Neural progenitor cell (in vitro differentiated cells): ENCODE data around the gene ARSA. TPM values are rescaled to one million over a fixed set of nuclear protein-coding genes. Genes with fewer than 3 reads are reported as not detected.

ENCODE experiments used
- DNase-seq: peaks from one replicate; pipeline ENCODE4 v3.0.0-alpha.2; 2016; ENCODE audit warnings: low spot score
- H2AFZ ChIP-seq: fragments of 200-600 bp; sonication (generic); replicated peaks from 2 replicates; pipeline ENCODE4 v1.6.1; 2016; ENCODE audit warnings: antibody characterized with exemption
- H3F3A ChIP-seq: fragments of 200-600 bp; sonication (generic); 2 replicates; pipeline ENCODE4 v1.6.1; 2016; ENCODE audit warnings: antibody characterized with exemption, low read depth
- H3K27ac ChIP-seq: fragments of 200-600 bp; sonication (generic); 2 replicates; pipeline ENCODE4 v1.5.1; 2016; ENCODE audit warnings: mild to moderate bottlenecking
- H3K27me3 ChIP-seq: fragments of 200-600 bp; sonication (generic); 2 replicates; pipeline ENCODE4 v1.6.1; 2016; ENCODE audit warnings: mild to moderate bottlenecking, moderate library complexity
- H3K36me3 ChIP-seq: fragments of 200-600 bp; sonication (generic); 2 replicates; pipeline ENCODE4 v1.5.1; 2016
- H3K4me1 ChIP-seq: fragments of 200-600 bp; sonication (generic); 2 replicates; pipeline ENCODE4 v1.6.1; 2016; ENCODE audit warnings: mixed run types
- H3K4me2 ChIP-seq: fragments of 200-600 bp; sonication (generic); 2 replicates; pipeline ENCODE4 v1.6.1; 2016
- H3K4me3 ChIP-seq: fragments of 200-600 bp; sonication (generic); 2 replicates; pipeline ENCODE4 v1.5.1; 2016
- H3K79me2 ChIP-seq: fragments of 200-600 bp; sonication (generic); 2 replicates; pipeline ENCODE4 v1.6.1; 2016; ENCODE audit warnings: low read depth
- H3K9ac ChIP-seq: fragments of 200-600 bp; sonication (generic); 2 replicates; pipeline ENCODE4 v1.6.1; 2016
- H3K9me3 ChIP-seq: fragments of 200-600 bp; sonication (generic); 2 replicates; pipeline ENCODE4 v1.5.1; 2016; ENCODE audit warnings: low read depth
- H4K20me1 ChIP-seq: fragments of 200-600 bp; sonication (generic); 2 replicates; pipeline ENCODE4 v1.6.1; 2016; ENCODE audit warnings: low read depth
- H3K27ac Mint-ChIP-seq: 3 replicates; pipeline ENCODE4 v1.8.0; 2021; ENCODE audit warnings: mixed read lengths
- H3K27me3 Mint-ChIP-seq: 2 replicates; pipeline ENCODE4 v1.8.0; 2022; ENCODE audit warnings: low read depth, mild to moderate bottlenecking, inconsistent platforms, moderate library complexity, mixed read lengths; ENCODE audit not compliant: insufficient read depth
- H3K36me3 Mint-ChIP-seq: 3 replicates; pipeline ENCODE4 v1.8.0; 2021; ENCODE audit warnings: mixed read lengths
- H3K4me1 Mint-ChIP-seq: 3 replicates; pipeline ENCODE4 v1.8.0; 2021; ENCODE audit warnings: mixed read lengths
- H3K4me3 Mint-ChIP-seq: 3 replicates; pipeline ENCODE4 v1.8.0; 2021; ENCODE audit warnings: mild to moderate bottlenecking, moderate library complexity, mixed read lengths
- H3K9me3 Mint-ChIP-seq: 3 replicates; pipeline ENCODE4 v1.8.0; 2020; ENCODE audit warnings: mixed read lengths
- CTCF ChIP-seq: fragments of 200-600 bp; sonication (generic); IDR thresholded peaks from 2 replicates; pipeline ENCODE4 v1.5.1; 2017; ENCODE audit warnings: antibody characterized with exemption, mild to moderate bottlenecking
- EZH2 ChIP-seq: fragments of 200-600 bp; sonication (generic); IDR thresholded peaks from 2 replicates; pipeline ENCODE4 v1.6.1; 2017; ENCODE audit warnings: antibody characterized with exemption, mild to moderate bottlenecking, moderate library complexity
- EZH2phosphoT487 ChIP-seq: fragments of 200-600 bp; sonication (generic); IDR thresholded peaks from 2 replicates; pipeline ENCODE4 v1.6.1; 2017; ENCODE audit warnings: antibody characterized with exemption
- total RNA-seq: library from RNA; depleted of rRNA; stranded (reverse); fragments of >200 nt; gene quantifications from 2 replicates; pipeline ENCODE4 v1.2.3, GENCODE V29; 2015; ENCODE audit warnings: low replicate concordance

Gene ARSA
- total RNA-seq, 1 donor from 2014 or later = 4.2 TPM

GRCh38 chr22:50673231-50674129 is 45.5 kb upstream of the ARSA start:
- peak overlapping the region; percentile 82 for H3K27ac Mint-ChIP-seq
- peak overlapping the region; percentile 97 for H3K4me2 ChIP-seq
- no peaks in the 10 kb centered on the region for H3K79me2 ChIP-seq
- H3K9me3 ChIP-seq = no peaks in the 10 kb centered on the region
- H3K36me3 ChIP-seq = no peaks in the 10 kb centered on the region
- peaks cover 38% of the 10 kb centered on the region for H3K27me3 ChIP-seq
- peaks cover 17% of the 10 kb centered on the region for H3F3A ChIP-seq
- no peak overlapping the region for H3K27ac ChIP-seq
- peak overlapping the region; percentile 86 for H3K4me3 Mint-ChIP-seq
- H3K4me3 ChIP-seq = peak overlapping the region; percentile 85
- peaks cover 29% of the 10 kb centered on the region for H3K27me3 Mint-ChIP-seq
- H2AFZ ChIP-seq = peak overlapping the region; percentile 40
- H3K4me1 ChIP-seq = peaks cover 6% of the 10 kb centered on the region
- peaks cover 16% of the 10 kb centered on the region for H3K36me3 Mint-ChIP-seq
- H3K9me3 Mint-ChIP-seq = peaks cover 2% of the 10 kb centered on the region
- H3K9ac ChIP-seq = no peak overlapping the region
- TF ChIP-seq EZH2 (no peak), CTCF (no peak), EZH2phosphoT487 (no peak)
- DNase-seq = peak; percentile 62
- H4K20me1 ChIP-seq = peaks cover 10% of the 10 kb centered on the region
- H3K4me1 Mint-ChIP-seq = peaks cover 37% of the 10 kb centered on the region

- H4K20me1 ChIP-seq = peaks cover 10% of the 10 kb centered on the region
- no peaks in the 10 kb centered on the region for H3K9me3 Mint-ChIP-seq
- H3K27me3 Mint-ChIP-seq = peaks cover 29% of the 10 kb centered on the region
- peak within 1 kb of the TSS; percentile 86 for H3K4me3 Mint-ChIP-seq
- peaks cover 35% of the 10 kb centered on the region for H3K4me1 Mint-ChIP-seq
- H3K36me3 Mint-ChIP-seq = peaks cover 10% of the 10 kb centered on the region
- H2AFZ ChIP-seq = peak within 1 kb of the TSS; percentile 40
- H3K27me3 ChIP-seq = peaks cover 46% of the 10 kb centered on the region
- peak within 1 kb of the TSS; percentile 82 for H3K27ac Mint-ChIP-seq
- H3K4me3 ChIP-seq = peak within 1 kb of the TSS; percentile 85
- H3K4me2 ChIP-seq = peak within 1 kb of the TSS; percentile 97
- peaks cover 17% of the 10 kb centered on the region for H3F3A ChIP-seq
- H3K79me2 ChIP-seq = no peaks in the 10 kb centered on the region
- H3K4me1 ChIP-seq = peaks cover 6% of the 10 kb centered on the region
- TF ChIP-seq CTCF (no peak), EZH2phosphoT487 (no peak), EZH2 (no peak)
- H3K36me3 ChIP-seq = no peaks in the 10 kb centered on the region
- no peak within 1 kb of the TSS for H3K27ac ChIP-seq
- no peaks in the 10 kb centered on the region for H3K9me3 ChIP-seq
- DNase-seq = no peak
- no peak within 1 kb of the TSS for H3K9ac ChIP-seq
These were observed 44.7 kb upstream of the ARSA start, which contains the start of gene SHANK3 for GRCh38 chr22:50672471-50673230. TSS of gene SHANK3 (plus strand) at chr22:50672823.

GRCh38 chr22:50672041-50672440 is 44.1 kb upstream of the ARSA start:
- no peak overlapping the region for H3K27ac Mint-ChIP-seq
- no peaks in the 10 kb centered on the region for H3K79me2 ChIP-seq
- peaks cover 35% of the 10 kb centered on the region for H3K4me1 Mint-ChIP-seq
- no peak overlapping the region for H3K4me3 Mint-ChIP-seq
- no peaks in the 10 kb centered on the region for H3K9me3 ChIP-seq
- no peak overlapping the region for H3K4me2 ChIP-seq
- no peak overlapping the region for H3K4me3 ChIP-seq
- DNase-seq = no peak
- H3K4me1 ChIP-seq = peaks cover 6% of the 10 kb centered on the region
- H3K27ac ChIP-seq = no peak overlapping the region
- H2AFZ ChIP-seq = no peak overlapping the region
- H3K36me3 ChIP-seq = no peaks in the 10 kb centered on the region
- peaks cover 8% of the 10 kb centered on the region for H3K36me3 Mint-ChIP-seq
- H4K20me1 ChIP-seq = peaks cover 10% of the 10 kb centered on the region
- peaks cover 17% of the 10 kb centered on the region for H3F3A ChIP-seq
- no peak overlapping the region for H3K9ac ChIP-seq
- peaks cover 27% of the 10 kb centered on the region for H3K27me3 Mint-ChIP-seq
- peaks cover 46% of the 10 kb centered on the region for H3K27me3 ChIP-seq
- no peaks in the 10 kb centered on the region for H3K9me3 Mint-ChIP-seq
- TF ChIP-seq EZH2 = no peak
- no peak for TF ChIP-seq CTCF
- TF ChIP-seq EZH2phosphoT487 = no peak
